ENCODE data around the gene MAD1L1.
"Not testable (repeated sequence)": the region's sequence is repeated elsewhere in the genome, so short reads cannot be mapped to it uniquely, and the experiment has no call there.

MAD1L1 gene

GRCh38 chr7:2171855-2172254, 60.9 kb downstream of the MAD1L1 start:
- DNase-seq, result no peak

- DNase-seq, result no peak
Observed at GRCh38 chr7:2170576-2171521, 61.9 kb downstream of the MAD1L1 start.

- DNase-seq, result no peak
Observed at GRCh38 chr7:2169923-2170575, 62.7 kb downstream of the MAD1L1 start.

GRCh38 chr7:2168615-2169311, 64.0 kb downstream of the MAD1L1 start:
- no peak for DNase-seq

GRCh38 chr7:2166625-2167280, 66.0 kb downstream of the MAD1L1 start:
- no peak for DNase-seq

- DNase-seq, result no peak
Observed at GRCh38 chr7:2165610-2166594, 66.8 kb downstream of the MAD1L1 start.

- DNase-seq, result no peak
Observed at GRCh38 chr7:2165239-2165609, 67.5 kb downstream of the MAD1L1 start.

- no peak for DNase-seq
Observed at GRCh38 chr7:2164646-2165045, 68.1 kb downstream of the MAD1L1 start.

- DNase-seq, result no peak
Observed at GRCh38 chr7:2163600-2164555, 68.9 kb downstream of the MAD1L1 start.

- peak; percentile 48 for DNase-seq
Observed at GRCh38 chr7:2162959-2163358, 69.8 kb downstream of the MAD1L1 start.

GRCh38 chr7:2162004-2162902, 70.5 kb downstream of the MAD1L1 start:
- DNase-seq, result not testable (repeated sequence)

GRCh38 chr7:2159176-2159520, 73.6 kb downstream of the MAD1L1 start:
- no peak for DNase-seq

- DNase-seq, result no peak
Observed at GRCh38 chr7:2158331-2159175, 74.2 kb downstream of the MAD1L1 start.

- DNase-seq, result peak; percentile 84
Observed at GRCh38 chr7:2157473-2158279, 75.1 kb downstream of the MAD1L1 start.

- no peak for DNase-seq
Observed at GRCh38 chr7:2156756-2157472, 75.8 kb downstream of the MAD1L1 start.

- DNase-seq, result no peak
Observed at GRCh38 chr7:2154831-2155230, 77.9 kb downstream of the MAD1L1 start.

- no peak for DNase-seq
Observed at GRCh38 chr7:2154121-2154520, 78.6 kb downstream of the MAD1L1 start.
